Mammary epithelial cell (primary cell): ENCODE data around the gene KIF26B.

ENCODE experiments used
- CTCF ChIP-seq, 2 donors: IDR thresholded peaks in 1 of 2; conservative IDR thresholded peaks in 1 of 2; 2 replicates each; pipeline ENCODE4 v1.5.1; 2011 to 2012; ENCODE audit warnings: inconsistent platforms in 2 of 2, low read length in 2 of 2, mild to moderate bottlenecking in 2 of 2, control low read depth in 1 of 2, low read depth in 1 of 2; ENCODE audit not compliant: insufficient read depth in 1 of 2; ENCODE audit errors: extremely low read depth in 1 of 2
- EZH2 ChIP-seq: IDR thresholded peaks from 2 replicates; pipeline ENCODE4 v1.6.1; 2012; ENCODE audit warnings: low read length, inconsistent platforms, borderline replicate concordance

GRCh38 chr1:245621589-245621988, 466.8 kb downstream of the KIF26B start:
- TF ChIP-seq CTCF (conservative IDR thresholded peaks at IDR 0.05 in 1 of 2, IDR thresholded peaks at IDR 0.05 in 1 of 2; ENCODE audit: extremely low read depth in 1 of 2, insufficient read depth in 1 of 2, low read depth in 1 of 2, low read length in 2 of 2) (no peak), EZH2 (no peak)
